NCI-H187 treated with DMSO at 0.1 percent for 48 hours (cell line): Measurements from ENCODE around the gene TOMM6.
"Not testable (repeated sequence)": the region's sequence is repeated elsewhere in the genome, so short reads cannot be mapped to it uniquely, and the experiment has no call there.

Experiments used
- DNase-seq: peaks from one replicate; lab custom pipeline; 2025; lab: John Stamatoyannopoulos, UW

Gene TOMM6

DNA sequence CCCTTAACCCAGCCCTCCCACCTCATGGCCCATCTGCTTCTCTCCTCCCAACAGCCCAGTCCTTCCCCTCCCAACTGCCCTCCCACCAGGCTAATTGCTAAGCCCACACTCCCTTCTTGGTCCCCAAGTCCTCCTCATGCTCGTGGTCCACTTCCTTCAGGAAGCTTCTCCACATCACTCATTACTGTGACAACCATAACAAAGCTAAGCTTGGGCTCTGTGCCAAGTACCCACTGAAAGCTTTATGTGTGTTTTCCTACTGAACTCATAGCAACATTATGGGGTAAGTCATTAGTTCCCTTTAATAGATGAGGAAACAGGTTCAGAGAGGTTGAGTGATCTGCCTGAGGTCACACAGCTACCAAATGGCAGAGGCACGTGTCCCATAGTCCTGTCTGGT, 24.0 kb upstream of the TOMM6 start:
- no peak for DNase-seq

- not testable (repeated sequence) for DNase-seq
Measured at GRCh38 chr6:41766043-41766664, 21.3 kb upstream of the TOMM6 start.

DNA sequence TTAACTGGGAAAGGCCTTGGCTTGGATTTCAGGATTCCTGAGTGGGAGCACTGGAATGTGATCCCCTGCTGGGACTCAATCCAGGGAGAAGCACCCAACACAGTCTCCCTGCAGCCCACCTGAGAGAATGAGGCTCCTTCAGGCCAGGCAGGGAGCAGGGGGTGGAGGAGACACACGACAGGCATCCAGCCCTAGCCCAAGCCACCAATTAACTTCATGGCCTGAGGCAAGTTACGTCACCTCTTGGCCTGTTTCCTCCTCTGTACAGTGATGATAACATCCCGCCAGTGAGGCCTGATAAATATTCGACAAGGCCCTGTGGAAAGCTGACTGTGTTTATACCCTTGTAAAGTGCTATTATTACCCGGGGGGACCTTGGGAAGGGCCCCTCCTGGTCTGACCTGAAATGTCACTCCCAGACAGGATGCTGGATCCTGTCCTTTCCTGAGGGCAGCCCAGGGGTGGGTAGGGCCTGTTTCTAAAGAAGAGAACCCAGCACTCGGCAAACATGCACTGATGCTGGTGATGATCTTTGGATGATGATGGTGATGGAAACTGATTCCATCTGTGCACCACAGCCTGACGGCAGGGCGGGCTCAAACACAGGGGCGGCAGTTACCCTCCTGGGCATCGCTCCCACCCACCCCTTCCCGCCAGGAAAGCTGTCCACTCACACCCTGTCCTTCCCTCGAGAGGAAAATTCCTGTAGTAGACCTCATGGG, 20.2 kb upstream of the TOMM6 start:
- no peak for DNase-seq

DNA sequence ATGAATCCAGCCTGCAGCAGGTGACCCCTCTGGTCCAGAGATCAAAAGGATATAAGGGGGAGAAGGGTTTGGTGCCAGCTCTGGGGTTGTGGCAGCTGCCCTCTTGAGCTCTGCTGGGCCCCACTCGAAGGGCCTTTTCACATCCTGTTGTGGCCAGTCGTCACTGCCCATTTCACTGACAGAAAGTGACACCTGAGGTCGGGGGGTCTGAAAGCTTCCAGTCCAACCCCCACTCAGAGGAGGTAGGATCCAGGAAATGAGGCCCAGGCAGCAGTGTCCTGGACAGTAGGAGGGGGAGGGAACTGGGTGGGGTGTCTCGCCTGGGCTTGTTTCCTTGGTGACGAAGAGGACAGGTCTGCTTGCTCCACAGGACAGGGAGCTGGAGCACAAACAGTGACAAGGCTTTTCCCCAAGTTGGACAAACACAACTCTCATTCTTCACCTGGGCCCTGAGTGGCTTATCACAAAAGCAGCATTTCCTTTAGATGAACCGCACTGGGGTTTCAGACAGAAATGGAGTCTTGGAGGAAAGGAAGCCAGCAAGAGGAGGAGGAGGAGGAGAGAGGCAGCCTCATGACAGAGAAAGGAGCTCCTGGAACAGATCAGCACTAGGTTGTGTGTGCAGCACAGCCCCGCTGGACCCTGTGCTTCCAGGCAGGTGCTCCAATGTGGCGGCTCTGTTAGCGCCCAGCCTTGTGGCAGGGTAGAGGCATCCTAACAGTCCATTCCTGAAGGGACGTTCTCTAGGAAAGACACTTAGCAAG, 18.8 kb upstream of the TOMM6 start:
- no peak for DNase-seq

GRCh38 chr6:41769376-41769775, 18.1 kb upstream of the TOMM6 start:
- no peak for DNase-seq

DNA sequence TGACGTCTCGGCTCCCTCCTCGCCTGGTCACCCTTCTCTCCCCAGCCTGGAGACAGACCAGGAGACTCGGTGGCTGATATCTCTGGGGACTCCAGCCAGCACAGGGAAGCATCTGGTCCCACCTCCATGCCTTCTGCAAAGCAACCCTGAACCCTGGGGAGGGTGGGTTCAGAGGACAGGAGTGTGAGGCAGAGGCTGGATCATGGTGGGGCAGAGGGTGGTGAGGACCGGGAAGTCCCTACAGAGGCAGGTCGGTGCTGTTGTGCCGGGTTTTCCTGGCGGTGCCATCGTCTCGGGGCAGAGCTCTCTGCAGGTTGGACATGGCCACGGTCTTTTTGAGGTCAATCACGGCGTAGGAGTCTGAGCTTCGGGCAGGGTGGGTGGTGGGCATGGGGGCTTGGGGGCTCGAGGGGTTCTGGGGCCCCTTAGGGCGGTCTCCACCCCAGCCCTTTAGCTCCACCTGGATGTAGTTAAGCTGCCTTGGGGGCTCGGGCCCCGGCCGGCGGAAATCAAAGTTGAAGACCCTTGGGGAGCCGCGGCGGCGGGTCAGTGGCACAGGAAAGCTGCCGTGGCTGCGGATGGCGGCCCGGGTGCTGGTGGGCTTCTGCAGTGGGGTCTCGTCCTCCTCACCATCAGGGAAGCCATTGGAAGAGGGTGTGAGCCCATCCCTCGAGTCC, 17.0 kb upstream of the TOMM6 start:
- no peak for DNase-seq

GRCh38 chr6:41771058-41771983, 16.2 kb upstream of the TOMM6 start:
- DNase-seq: no peak

DNA sequence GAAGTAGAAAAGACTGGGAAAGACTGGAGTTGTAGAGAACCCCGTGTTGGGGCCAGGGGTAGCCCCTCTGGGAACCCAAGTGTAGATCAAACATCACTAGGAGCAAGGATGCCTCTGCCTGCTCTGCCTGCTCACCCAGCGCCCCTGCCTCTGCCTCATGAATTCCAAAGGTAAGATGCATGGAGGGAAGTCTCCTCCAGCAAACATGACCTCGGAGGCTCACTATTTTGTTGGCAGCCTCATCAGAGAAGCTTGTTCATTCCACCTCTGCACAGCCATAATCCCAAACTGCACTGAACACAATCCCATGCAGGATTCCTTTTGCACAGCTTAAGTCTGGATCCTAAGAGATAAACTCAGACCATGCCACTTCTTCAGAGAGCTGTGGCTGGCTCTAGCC, 12.7 kb upstream of the TOMM6 start:
- DNase-seq: no peak

DNA sequence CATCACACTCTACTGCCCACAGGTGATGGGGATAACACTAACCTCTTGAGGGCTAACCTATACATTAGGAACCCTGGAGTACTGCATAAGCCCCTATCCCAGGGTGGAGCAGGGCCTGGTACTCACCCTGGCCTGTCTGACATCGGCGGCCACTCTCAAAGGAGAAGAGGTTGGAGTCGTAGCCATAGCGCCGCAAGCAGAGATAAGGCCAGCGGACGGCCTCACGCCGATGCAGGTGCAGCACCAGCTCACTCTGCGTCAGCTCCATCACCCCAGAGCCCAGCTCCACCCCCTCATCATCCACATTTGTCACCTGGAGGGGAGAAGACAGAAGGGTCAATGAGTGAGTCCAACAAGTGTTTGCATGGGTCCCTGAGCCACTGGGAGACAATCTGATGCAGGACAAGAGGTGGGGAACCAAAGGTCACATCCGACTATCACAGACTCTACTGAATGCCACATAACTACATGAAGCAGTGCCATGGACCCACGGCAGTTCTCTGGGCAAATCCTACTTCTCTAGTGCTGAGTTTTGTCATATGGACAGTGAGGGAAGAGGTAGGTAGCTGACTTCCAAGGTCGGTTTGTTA, 12.1 kb upstream of the TOMM6 start:
- DNase-seq: no peak

DNA sequence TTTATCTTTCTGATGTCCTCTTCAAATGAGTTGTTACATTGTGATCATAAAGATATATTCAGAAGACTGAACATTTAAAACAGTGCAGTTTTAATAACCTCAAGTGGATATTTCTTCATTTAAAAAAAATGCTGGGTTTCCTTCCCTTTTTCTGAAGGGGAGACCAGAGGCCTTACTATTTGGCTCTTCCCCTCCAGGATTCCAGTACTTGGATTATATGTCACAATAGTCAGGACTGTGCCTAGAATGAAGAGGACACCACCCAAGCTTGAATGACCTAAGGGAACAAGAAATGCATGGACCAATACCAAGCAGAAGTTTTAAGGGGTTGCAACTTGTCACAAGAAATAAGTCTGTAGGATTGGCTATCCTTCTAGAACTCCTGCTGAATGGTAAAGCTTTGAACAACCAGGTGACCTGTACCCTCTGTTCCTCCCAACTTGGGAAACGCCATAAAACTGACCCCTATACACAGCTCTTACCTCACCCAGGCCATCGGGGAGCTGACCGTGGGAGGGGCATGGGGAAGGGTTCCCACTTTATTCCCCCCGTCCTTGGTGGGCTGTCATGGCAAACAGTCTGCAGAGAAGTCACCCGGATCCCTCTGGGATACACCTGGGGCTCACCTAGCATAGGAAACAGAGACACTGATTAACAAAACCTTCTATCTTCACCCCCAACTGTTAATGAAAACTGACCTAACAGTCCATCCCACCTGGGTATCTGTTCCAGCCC, 9.8 kb upstream of the TOMM6 start:
- no peak for DNase-seq

GRCh38 chr6:41778895-41779294, 8.6 kb upstream of the TOMM6 start:
- no peak for DNase-seq

GRCh38 chr6:41779336-41779735, 8.2 kb upstream of the TOMM6 start:
- no peak for DNase-seq

DNA sequence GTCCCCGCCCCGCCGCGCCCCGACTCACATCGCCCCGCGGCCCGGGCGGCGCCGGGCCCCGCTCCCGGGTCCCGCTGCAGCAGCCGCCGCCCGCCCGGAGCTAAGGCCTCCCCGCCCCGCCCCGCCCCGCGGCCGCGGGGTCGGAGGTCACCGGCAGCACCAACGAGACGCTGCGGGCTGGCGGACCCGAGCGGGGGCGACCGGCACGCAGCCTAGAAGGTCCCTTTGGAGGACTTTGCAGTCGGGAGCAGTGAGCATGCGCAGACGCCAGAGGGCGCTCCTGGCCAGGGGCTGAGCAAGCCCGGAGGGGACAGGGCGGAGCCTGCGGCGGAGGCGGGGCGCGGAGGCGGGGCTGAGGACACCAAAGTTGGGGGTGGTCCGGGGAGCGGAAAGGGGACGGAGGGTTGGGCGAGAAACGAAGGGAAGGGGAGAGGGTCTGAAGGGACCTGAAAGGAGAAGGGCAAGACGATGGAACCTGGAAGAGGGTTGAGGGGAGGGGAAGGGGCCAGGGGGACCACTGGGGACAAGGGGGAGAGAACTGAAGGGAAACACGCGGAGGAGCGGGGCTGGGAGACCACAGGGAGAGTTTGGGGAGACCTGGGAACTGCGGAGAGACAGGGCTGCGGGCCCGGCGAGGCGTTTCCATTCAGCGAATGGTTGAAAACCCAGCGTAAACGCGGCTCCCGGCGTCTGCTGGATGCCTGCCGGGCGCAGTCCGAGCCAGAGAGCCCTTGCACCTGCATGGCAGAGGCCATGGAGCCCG, 7.5 kb upstream of the TOMM6 start, which contains the start of gene FRS3:
TSS of gene FRS3 (minus strand) at position 113 of the 763 bp plus-strand sequence. CDS start 2,913 bp downstream, outside the sequence.
- no peak for DNase-seq

DNA sequence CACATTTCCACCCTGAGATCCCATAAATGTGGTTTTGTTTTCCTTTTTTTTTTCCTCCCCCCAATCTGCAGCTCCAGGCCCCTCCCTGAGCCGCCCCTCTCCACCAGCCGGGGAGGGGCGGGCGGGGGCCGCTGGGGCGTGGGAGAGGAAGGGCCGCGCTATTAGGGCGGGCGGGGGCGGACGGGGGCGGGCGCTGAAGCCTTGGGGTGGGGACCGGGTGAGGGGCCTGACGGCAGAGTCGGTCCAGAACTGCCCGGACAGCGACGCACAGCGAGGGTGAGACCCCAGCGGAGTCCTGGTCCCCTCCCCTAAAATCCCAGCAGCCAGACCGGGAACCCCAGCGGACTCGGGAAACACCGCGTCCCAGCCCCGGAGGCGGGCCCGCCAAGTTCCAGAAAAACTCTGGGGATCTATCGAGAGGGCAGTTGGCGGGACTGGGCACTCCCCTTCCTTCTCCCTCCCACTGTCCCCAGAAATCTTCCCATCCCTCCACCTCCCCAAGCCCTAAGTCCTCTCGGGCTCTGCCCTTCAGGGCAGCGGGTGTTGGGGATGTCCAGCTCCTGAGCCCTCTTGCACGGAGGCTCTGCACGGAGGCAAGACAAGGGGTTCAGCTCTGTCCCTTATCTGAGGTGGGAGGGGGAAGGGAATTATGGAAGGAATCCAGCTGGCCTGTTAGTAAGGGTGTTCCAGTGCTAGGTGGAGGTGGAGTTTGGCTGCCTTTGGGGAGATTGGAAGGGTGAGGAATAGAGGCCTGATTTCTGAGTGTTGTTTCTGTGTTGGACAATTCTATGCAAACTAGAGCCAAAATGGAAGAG, 6.7 kb upstream of the TOMM6 start, which contains the start of gene PRICKLE4:
TSS of gene PRICKLE4 (plus strand) at position 232 of the 815 bp plus-strand sequence. CDS start 2,692 bp downstream, outside the sequence.
- DNase-seq: no peak

- DNase-seq: no peak
Measured at GRCh38 chr6:41781366-41781730, 6.1 kb upstream of the TOMM6 start.

GRCh38 chr6:41783106-41783780, 4.3 kb upstream of the TOMM6 start:
- no peak for DNase-seq

DNA sequence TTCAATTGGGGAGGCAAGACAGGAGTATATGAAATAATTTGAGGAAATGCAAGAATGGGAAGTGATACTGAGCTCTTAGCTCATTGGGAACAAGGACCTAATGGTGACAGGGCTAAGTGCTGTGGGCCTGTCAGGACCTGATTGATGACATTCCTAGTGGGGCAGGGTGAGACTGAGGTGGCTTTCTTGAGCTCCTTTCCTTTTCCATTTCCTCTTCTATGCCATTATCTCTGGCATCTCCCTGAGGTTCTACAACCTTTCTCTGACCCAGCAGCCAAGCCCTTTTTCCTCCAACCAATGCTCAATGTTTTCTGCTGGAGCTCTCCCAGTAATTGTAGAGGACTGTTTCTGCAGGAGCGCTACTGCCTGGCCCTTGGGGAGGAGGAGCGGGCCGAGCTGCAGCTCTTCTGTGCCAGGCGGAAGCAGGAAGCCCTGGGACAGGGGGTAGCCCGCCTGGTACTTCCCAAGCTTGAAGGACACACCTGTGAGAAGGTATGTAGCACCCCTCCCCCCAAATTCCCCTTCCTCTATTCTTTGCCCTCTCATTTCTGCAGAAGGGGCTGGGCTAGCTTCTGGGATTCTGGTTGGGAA, 2.8 kb upstream of the TOMM6 start:
- no peak for DNase-seq

- DNase-seq: no peak
Measured at GRCh38 chr6:41785254-41785653, 2.2 kb upstream of the TOMM6 start.
